GM12892 (cell line): ENCODE results near the gene BRPF1.

Experiments used
- POLR2A ChIP-seq: IDR thresholded peaks from 2 replicates; pipeline ENCODE4 v1.6.1; 2011; ENCODE audit warnings: low read depth, low read length, control low read depth
- POLR2AphosphoS5 ChIP-seq: IDR thresholded peaks from 2 replicates; pipeline ENCODE4 v1.6.1; 2011; ENCODE audit warnings: low read depth, low read length, control low read depth

GRCh38 chr3:9747267-9747666, 15.7 kb downstream of the BRPF1 start:
- TF ChIP-seq POLR2A (no peak), POLR2AphosphoS5 (no peak)
